ENCODE measurements around the gene MATN1. TPM values are rescaled to one million over a fixed set of nuclear protein-coding genes. Genes with fewer than 3 reads are reported as not detected.

MATN1 gene, protein sequence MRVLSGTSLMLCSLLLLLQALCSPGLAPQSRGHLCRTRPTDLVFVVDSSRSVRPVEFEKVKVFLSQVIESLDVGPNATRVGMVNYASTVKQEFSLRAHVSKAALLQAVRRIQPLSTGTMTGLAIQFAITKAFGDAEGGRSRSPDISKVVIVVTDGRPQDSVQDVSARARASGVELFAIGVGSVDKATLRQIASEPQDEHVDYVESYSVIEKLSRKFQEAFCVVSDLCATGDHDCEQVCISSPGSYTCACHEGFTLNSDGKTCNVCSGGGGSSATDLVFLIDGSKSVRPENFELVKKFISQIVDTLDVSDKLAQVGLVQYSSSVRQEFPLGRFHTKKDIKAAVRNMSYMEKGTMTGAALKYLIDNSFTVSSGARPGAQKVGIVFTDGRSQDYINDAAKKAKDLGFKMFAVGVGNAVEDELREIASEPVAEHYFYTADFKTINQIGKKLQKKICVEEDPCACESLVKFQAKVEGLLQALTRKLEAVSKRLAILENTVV
- polyA plus RNA-seq, result 0.22 and 0.42 TPM in 2 replicates
- 0.46 and 0.49 TPM in 2 replicates for polyA minus RNA-seq

DNA sequence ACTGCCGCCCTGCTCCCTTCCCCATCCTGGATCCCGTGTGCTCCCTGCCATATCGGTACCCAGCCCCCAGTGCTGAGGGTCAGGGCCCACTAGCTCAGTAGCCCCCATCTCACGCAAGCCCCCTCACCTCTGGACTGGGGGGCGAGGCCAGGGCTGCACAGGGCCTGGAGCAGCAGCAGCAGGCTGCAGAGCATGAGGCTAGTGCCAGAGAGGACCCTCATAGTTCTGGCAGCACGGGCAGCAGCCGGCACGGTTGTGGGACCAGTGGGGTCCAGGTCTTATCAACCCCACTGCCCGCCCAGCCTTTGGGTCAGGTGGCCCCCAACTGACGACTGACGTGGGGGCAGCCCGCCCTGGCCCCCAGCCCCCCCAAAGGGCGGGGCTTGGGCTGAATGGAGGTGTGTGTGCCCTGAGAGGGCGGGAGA is at the start of gene MATN1:
Gene MATN1, minus strand, starts transcription at position 255 of the 425 bp plus-strand sequence. Its CDS starts 34 bp downstream, at position 221.
- Histone ChIP-seq H3K4me2 (ENCODE audit: low read length) (no peak within 1 kb of the TSS), H3K9ac (ENCODE audit: low read length) (no peak within 1 kb of the TSS)

DNA sequence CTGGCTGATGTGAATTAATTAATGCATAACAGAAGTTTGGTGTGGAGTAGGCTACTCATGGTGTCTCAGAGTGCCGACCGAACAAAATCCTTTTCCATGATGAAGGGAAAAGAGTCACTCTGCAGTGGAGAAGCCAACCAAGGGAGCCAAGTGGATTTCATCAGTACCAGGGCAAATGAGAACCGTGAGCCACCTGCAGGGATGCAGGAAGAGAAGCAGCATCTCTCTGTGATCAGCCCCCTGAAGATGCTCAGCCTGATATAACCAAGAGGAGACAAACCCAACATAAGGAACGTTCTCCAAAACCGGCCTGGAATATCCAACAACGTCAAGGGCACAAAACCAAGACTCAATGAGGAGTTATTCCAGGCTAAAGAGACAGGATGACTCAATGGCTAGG is 47.6 kb upstream of the MATN1 start:
- Histone ChIP-seq H2AFZ (ENCODE audit: low read depth, low read length) (no peak overlapping the region), H3K4me2 (ENCODE audit: low read length) (no peak overlapping the region), H3F3A (ENCODE audit: insufficient read depth, low read length, poor library complexity, severe bottlenecking) (no peaks in the 10 kb centered on the region), H3K9me3 (ENCODE audit: low read length) (no peaks in the 10 kb centered on the region), H3K4me3 (ENCODE audit: low read length) (no peak overlapping the region), H3K27me3 (ENCODE audit: insufficient read depth, low read depth, low read length) (no peaks in the 10 kb centered on the region), H4K20me1 (ENCODE audit: insufficient read depth) (no peaks in the 10 kb centered on the region), H3K27ac (ENCODE audit: low read length) (no peak overlapping the region), H3K79me2 (replicated peaks; ENCODE audit: insufficient read depth, low read length) (no peaks in the 10 kb centered on the region), H3K36me3 (ENCODE audit: insufficient read depth, low read length) (no peaks in the 10 kb centered on the region), H3K9me2 (ENCODE audit: insufficient read depth, low read length) (no peaks in the 10 kb centered on the region), H3K9ac (ENCODE audit: low read length) (no peak overlapping the region)
- TF ChIP-seq MXI1 (conservative IDR thresholded peaks at IDR 0.05; ENCODE audit: poor library complexity, severe bottlenecking), result no peak
- TF ChIP-seq, protein P1, sequence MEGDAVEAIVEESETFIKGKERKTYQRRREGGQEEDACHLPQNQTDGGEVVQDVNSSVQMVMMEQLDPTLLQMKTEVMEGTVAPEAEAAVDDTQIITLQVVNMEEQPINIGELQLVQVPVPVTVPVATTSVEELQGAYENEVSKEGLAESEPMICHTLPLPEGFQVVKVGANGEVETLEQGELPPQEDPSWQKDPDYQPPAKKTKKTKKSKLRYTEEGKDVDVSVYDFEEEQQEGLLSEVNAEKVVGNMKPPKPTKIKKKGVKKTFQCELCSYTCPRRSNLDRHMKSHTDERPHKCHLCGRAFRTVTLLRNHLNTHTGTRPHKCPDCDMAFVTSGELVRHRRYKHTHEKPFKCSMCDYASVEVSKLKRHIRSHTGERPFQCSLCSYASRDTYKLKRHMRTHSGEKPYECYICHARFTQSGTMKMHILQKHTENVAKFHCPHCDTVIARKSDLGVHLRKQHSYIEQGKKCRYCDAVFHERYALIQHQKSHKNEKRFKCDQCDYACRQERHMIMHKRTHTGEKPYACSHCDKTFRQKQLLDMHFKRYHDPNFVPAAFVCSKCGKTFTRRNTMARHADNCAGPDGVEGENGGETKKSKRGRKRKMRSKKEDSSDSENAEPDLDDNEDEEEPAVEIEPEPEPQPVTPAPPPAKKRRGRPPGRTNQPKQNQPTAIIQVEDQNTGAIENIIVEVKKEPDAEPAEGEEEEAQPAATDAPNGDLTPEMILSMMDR (IDR thresholded peaks at IDR 0.05; ENCODE audit: poor library complexity, severe bottlenecking), result no peak
- no peak for TF ChIP-seq RAD21 (conservative IDR thresholded peaks at IDR 0.05)

More for the DNA sequence above, at the start of gene MATN1:
- Histone ChIP-seq H4K20me1 (ENCODE audit: insufficient read depth) (no peaks in the 10 kb centered on the region), H3K36me3 (ENCODE audit: insufficient read depth, low read length) (no peaks in the 10 kb centered on the region), H3K27ac (ENCODE audit: low read length) (no peak within 1 kb of the TSS), H3K9me2 (ENCODE audit: insufficient read depth, low read length) (no peaks in the 10 kb centered on the region), H3K27me3 (ENCODE audit: insufficient read depth, low read depth, low read length) (no peaks in the 10 kb centered on the region), H3K79me2 (replicated peaks; ENCODE audit: insufficient read depth, low read length) (no peaks in the 10 kb centered on the region), H3K4me3 (ENCODE audit: low read length) (no peak within 1 kb of the TSS), H2AFZ (ENCODE audit: low read depth, low read length) (no peak within 1 kb of the TSS), H3K9me3 (ENCODE audit: low read length) (no peaks in the 10 kb centered on the region), H3F3A (ENCODE audit: insufficient read depth, low read length, poor library complexity, severe bottlenecking) (no peaks in the 10 kb centered on the region)
- TF ChIP-seq MXI1 (conservative IDR thresholded peaks at IDR 0.05; ENCODE audit: poor library complexity, severe bottlenecking) (no peak), RAD21 (conservative IDR thresholded peaks at IDR 0.05) (no peak), EP300 (conservative IDR thresholded peaks at IDR 0.05; ENCODE audit: poor library complexity, severe bottlenecking) (no peak), POLR2AphosphoS5 (IDR thresholded peaks at IDR 0.05) (no peak), TAF1 (IDR thresholded peaks at IDR 0.05; ENCODE audit: low read depth) (no peak), SMC3 (conservative IDR thresholded peaks at IDR 0.05; ENCODE audit: poor library complexity) (no peak)
- TF ChIP-seq, protein P2, sequence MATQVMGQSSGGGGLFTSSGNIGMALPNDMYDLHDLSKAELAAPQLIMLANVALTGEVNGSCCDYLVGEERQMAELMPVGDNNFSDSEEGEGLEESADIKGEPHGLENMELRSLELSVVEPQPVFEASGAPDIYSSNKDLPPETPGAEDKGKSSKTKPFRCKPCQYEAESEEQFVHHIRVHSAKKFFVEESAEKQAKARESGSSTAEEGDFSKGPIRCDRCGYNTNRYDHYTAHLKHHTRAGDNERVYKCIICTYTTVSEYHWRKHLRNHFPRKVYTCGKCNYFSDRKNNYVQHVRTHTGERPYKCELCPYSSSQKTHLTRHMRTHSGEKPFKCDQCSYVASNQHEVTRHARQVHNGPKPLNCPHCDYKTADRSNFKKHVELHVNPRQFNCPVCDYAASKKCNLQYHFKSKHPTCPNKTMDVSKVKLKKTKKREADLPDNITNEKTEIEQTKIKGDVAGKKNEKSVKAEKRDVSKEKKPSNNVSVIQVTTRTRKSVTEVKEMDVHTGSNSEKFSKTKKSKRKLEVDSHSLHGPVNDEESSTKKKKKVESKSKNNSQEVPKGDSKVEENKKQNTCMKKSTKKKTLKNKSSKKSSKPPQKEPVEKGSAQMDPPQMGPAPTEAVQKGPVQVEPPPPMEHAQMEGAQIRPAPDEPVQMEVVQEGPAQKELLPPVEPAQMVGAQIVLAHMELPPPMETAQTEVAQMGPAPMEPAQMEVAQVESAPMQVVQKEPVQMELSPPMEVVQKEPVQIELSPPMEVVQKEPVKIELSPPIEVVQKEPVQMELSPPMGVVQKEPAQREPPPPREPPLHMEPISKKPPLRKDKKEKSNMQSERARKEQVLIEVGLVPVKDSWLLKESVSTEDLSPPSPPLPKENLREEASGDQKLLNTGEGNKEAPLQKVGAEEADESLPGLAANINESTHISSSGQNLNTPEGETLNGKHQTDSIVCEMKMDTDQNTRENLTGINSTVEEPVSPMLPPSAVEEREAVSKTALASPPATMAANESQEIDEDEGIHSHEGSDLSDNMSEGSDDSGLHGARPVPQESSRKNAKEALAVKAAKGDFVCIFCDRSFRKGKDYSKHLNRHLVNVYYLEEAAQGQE (IDR thresholded peaks at IDR 0.05; ENCODE audit: borderline replicate concordance), result no peak
- TF ChIP-seq, protein P1 (IDR thresholded peaks at IDR 0.05; ENCODE audit: poor library complexity, severe bottlenecking), result no peak

Data from neural cell (in vitro differentiated cells).